Stomach smooth muscle (tissue), 2 donors: Measurements from ENCODE around the gene TRMT10C.

ENCODE experiments used
- H3K27ac ChIP-seq: one replicate; pipeline ENCODE4 v1.7.0; 2013; ENCODE audit warnings: mild to moderate bottlenecking, low read length, inconsistent platforms
- H3K27me3 ChIP-seq, 2 donors: one replicate each; pipeline ENCODE4 v1.7.0; 2013; ENCODE audit warnings: low read length in 2 of 2; ENCODE audit not compliant: insufficient read depth in 2 of 2, control insufficient read depth in 1 of 2
- H3K36me3 ChIP-seq, 2 donors: one replicate each; pipeline ENCODE4 v1.7.0; 2013; ENCODE audit warnings: low read length in 2 of 2; ENCODE audit not compliant: control insufficient read depth in 2 of 2, insufficient read depth in 2 of 2
- H3K4me1 ChIP-seq: one replicate; pipeline ENCODE4 v1.7.0; 2013; ENCODE audit warnings: low read length; ENCODE audit not compliant: control insufficient read depth, insufficient read depth
- H3K4me3 ChIP-seq, 2 donors: one replicate each; pipeline ENCODE4 v1.7.0; 2013; ENCODE audit warnings: low read length in 2 of 2
- H3K9ac ChIP-seq, 2 donors: one replicate each; pipeline ENCODE4 v1.7.0; 2013; ENCODE audit warnings: low read length in 2 of 2, mild to moderate bottlenecking in 1 of 2
- H3K9me3 ChIP-seq, 2 donors: one replicate each; pipeline ENCODE4 v1.7.0; 2013; ENCODE audit warnings: low read length in 2 of 2; ENCODE audit not compliant: control insufficient read depth in 2 of 2
- donor health status: healthy.
- donor health status: Pancreatic carcinoma.

TRMT10C gene

GRCh38 chr3:101561630-101562328 lies at the start of gene TRMT10C:
TRMT10C (plus strand) TSS chr3:101561868; CDS start chr3:101564782, 2,914 bp downstream.
- Histone ChIP-seq H3K36me3 (peaks cover 4 to 10% of the 10 kb centered on the region in 2 donors), H3K27ac (peak within 1 kb of the TSS; percentile 87), H3K27me3 (peaks cover 5 to 7% of the 10 kb centered on the region in 2 donors), H3K9me3 (no peaks in the 10 kb centered on the region), H3K4me3 (peak within 1 kb of the TSS; percentile 97 to 99), H3K4me1 (peaks cover 9% of the 10 kb centered on the region), H3K9ac (peak within 1 kb of the TSS; percentile 92 to 94)

- Histone ChIP-seq H3K27me3 (no peaks in the 10 kb centered on the region), H3K36me3 (no peaks in the 10 kb centered on the region), H3K9me3 (no peaks in the 10 kb centered on the region), H3K27ac (peak overlapping the region; percentile 92), H3K4me1 (peaks cover 2% of the 10 kb centered on the region), H3K9ac (peak overlapping the region; percentile 91), H3K4me3 (peak overlapping the region; percentile 98 to 99)
Measured at GRCh38 chr3:101512396-101512645, 49.3 kb upstream of the TRMT10C start.

- peak within 1 kb of the TSS; percentile 92 for H3K27ac ChIP-seq
- no peaks in the 10 kb centered on the region for H3K36me3 ChIP-seq
- H3K27me3 ChIP-seq, result no peaks in the 10 kb centered on the region
- peaks cover 2% of the 10 kb centered on the region for H3K4me1 ChIP-seq
- H3K9ac ChIP-seq, result peak within 1 kb of the TSS; percentile 91
- H3K4me3 ChIP-seq, result peak within 1 kb of the TSS; percentile 98 to 99
- no peaks in the 10 kb centered on the region for H3K9me3 ChIP-seq
Measured at GRCh38 chr3:101512646-101513418, 48.8 kb upstream of the TRMT10C start, which contains the start of gene SENP7. SENP7 (minus strand) TSS chr3:101513212; CDS start chr3:101513130, 82 bp downstream.

- H3K4me1 ChIP-seq, result peaks cover 2% of the 10 kb centered on the region
- H3K9me3 ChIP-seq, result no peaks in the 10 kb centered on the region
- H3K27ac ChIP-seq, result peak overlapping the region; percentile 92
- H3K36me3 ChIP-seq, result no peaks in the 10 kb centered on the region
- H3K27me3 ChIP-seq, result no peaks in the 10 kb centered on the region
- H3K9ac ChIP-seq, result peak overlapping the region; percentile 91
- H3K4me3 ChIP-seq, result peak overlapping the region; percentile 98 to 99
Measured at GRCh38 chr3:101513419-101513986, 48.2 kb upstream of the TRMT10C start.

- peaks cover 0 to 2% of the 10 kb centered on the region in 2 donors for H3K27me3 ChIP-seq
- no peaks in the 10 kb centered on the region for H3K9me3 ChIP-seq
- H3K4me1 ChIP-seq, result no peaks in the 10 kb centered on the region
- no peak overlapping the region for H3K27ac ChIP-seq
- no peak overlapping the region for H3K4me3 ChIP-seq
- H3K36me3 ChIP-seq, result no peaks in the 10 kb centered on the region
- no peak overlapping the region for H3K9ac ChIP-seq
Measured at GRCh38 chr3:101518421-101518871, 43.2 kb upstream of the TRMT10C start.

GRCh38 chr3:101519685-101520365 lies 41.8 kb upstream of the TRMT10C start:
- Histone ChIP-seq H3K9ac (no peak overlapping the region), H3K36me3 (no peaks in the 10 kb centered on the region), H3K27me3 (peaks cover 0 to 2% of the 10 kb centered on the region in 2 donors), H3K4me1 (no peaks in the 10 kb centered on the region), H3K27ac (no peak overlapping the region), H3K9me3 (no peaks in the 10 kb centered on the region), H3K4me3 (no peak overlapping the region)

DNA sequence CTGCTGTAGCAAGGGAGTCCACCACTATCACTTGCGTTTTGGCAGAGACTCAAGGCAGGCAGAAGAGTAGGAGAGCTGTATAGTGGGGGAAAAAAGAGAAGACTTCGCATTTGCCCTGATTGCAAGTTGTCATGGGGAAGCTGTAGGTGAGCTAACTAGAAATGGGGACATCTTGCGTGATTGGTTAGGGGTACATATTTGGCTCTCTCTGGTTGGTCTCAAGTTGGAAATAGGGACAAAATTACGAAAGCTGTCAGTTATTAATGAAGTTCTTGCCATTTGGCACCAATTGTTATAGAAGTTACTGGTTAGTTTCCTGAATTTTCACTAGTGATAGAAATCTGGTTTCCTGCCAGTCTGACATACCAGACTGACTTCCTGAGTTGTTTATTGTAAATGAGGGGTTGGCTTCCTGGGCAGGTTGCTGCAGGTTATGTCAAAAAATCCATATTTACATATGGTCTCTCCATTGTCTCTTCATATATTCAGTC lies 40.4 kb upstream of the TRMT10C start:
- no peaks in the 10 kb centered on the region for H3K4me1 ChIP-seq
- H3K9me3 ChIP-seq, result no peaks in the 10 kb centered on the region
- peaks cover 0 to 2% of the 10 kb centered on the region in 2 donors for H3K27me3 ChIP-seq
- H3K27ac ChIP-seq, result no peak overlapping the region
- no peaks in the 10 kb centered on the region for H3K36me3 ChIP-seq
- H3K9ac ChIP-seq, result no peak overlapping the region
- H3K4me3 ChIP-seq, result no peak overlapping the region

DNA sequence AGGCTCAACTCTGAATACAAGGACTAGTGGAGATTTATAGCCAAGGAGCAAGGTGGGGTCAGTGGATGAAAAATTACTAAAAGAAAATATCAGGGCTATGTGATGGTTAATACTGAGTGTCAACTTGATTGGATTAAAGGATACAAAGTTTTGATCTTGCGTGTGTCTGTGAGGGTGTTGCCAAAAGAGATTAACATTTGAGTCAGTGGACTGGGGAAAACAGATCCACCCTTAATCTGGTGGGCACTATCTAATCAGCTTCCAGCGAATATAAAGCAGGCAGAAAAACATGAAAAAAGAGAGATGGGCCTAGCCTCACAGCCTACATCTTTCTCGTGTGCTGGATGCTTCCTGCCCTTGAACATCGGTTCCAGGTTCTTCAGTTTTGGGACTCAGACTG lies 34.2 kb upstream of the TRMT10C start:
- Histone ChIP-seq H3K27ac (no peak overlapping the region), H3K9ac (no peak overlapping the region)

GRCh38 chr3:101527906-101528305 lies 33.8 kb upstream of the TRMT10C start:
- Histone ChIP-seq H3K4me1 (no peaks in the 10 kb centered on the region), H3K4me3 (no peak overlapping the region), H3K9ac (no peak overlapping the region), H3K9me3 (no peaks in the 10 kb centered on the region), H3K27ac (no peak overlapping the region), H3K36me3 (no peaks in the 10 kb centered on the region), H3K27me3 (no peaks in the 10 kb centered on the region)

More for the DNA sequence above, 34.2 kb upstream of the TRMT10C start:
- H3K27me3 ChIP-seq, result no peaks in the 10 kb centered on the region
- no peaks in the 10 kb centered on the region for H3K36me3 ChIP-seq
- H3K4me3 ChIP-seq, result no peak overlapping the region
- no peaks in the 10 kb centered on the region for H3K4me1 ChIP-seq
- H3K9me3 ChIP-seq, result no peaks in the 10 kb centered on the region
